HepG2 (cell line): ENCODE data around the gene MDFI. TPM values are rescaled to one million over a fixed set of nuclear protein-coding genes. Genes with fewer than 3 reads are reported as not detected.

ENCODE experiments used
- ATAC-seq: fragments of 200-7000 bp; cut with Tn5 transposase; 3 replicates; pipeline ENCODE4 v1.9.1; 2020; ENCODE audit warnings: mild to moderate bottlenecking, moderate library complexity
- BruUV-seq: library from RNA; stranded (reverse); fragments of 400-500 nt; replicated peaks from 2 replicates; lab custom pipeline; 2021; lab: Mats Ljungman, UMichigan
- CTCF ChIA-PET: fragments of 300-600 bp; formaldehyde crosslinking; extraction: SDS; loops from one replicate; lab custom pipeline; 2021; ENCODE audit warnings: low total read pairs, inconsistent platforms, low intra/inter-chr PET ratio; lab: Yijun Ruan, JAX
- POLR2A ChIA-PET: fragments of 350-600 bp; sonication (Branson Sonifier 250); formaldehyde crosslinking; loops from one replicate; lab custom pipeline; 2020; ENCODE audit warnings: antibody characterized with exemption, inconsistent platforms; lab: Yijun Ruan, JAX
- DNase-seq: peaks from one replicate; pipeline ENCODE4 v3.0.0-alpha.2; 2015; ENCODE audit warnings: low spot score
- FAIRE-seq: peaks from 3 replicates; lab custom pipeline; 2011; peaks lifted over from hg19 to GRCh38; lab: Jason Lieb, UNC
- H2AFZ ChIP-seq: one replicate; pipeline ENCODE4 v1.6.1; 2011; ENCODE audit warnings: low read length, inconsistent platforms
- H3K27ac ChIP-seq: fragments of 300-600 bp; 3 replicates; pipeline ENCODE4 v1.8.0; 2011; ENCODE audit warnings: mixed run types, mild to moderate bottlenecking, mixed read lengths, low read length, inconsistent platforms; ENCODE audit not compliant: insufficient read depth; ENCODE audit errors: extremely low read length
- H3K27me3 ChIP-seq, 2 experiments: fragments of 200-600 bp in 1 of 2; 2 replicates in 1 of 2; 3 replicates in 1 of 2; pipeline versions ENCODE4 v1.6.0 to v1.8.0; 2011; ENCODE audit warnings: low read length in 2 of 2, mild to moderate bottlenecking in 2 of 2, moderate library complexity in 2 of 2, inconsistent platforms in 1 of 2; ENCODE audit not compliant: insufficient read depth in 2 of 2, control insufficient read depth in 1 of 2
- H3K36me3 ChIP-seq, 2 experiments: fragments of 200-600 bp in 1 of 2; replicated peaks in 1 of 2; 2 replicates in 1 of 2; 3 replicates in 1 of 2; pipeline versions ENCODE4 v1.5.1 to v1.8.0; 2011; ENCODE audit warnings: low read length in 2 of 2, inconsistent platforms in 1 of 2; ENCODE audit not compliant: insufficient read depth in 2 of 2, control insufficient read depth in 1 of 2
- H3K4me1 ChIP-seq: 2 replicates; pipeline ENCODE4 v1.5.1; 2012; ENCODE audit warnings: low read length, inconsistent platforms; ENCODE audit not compliant: insufficient read depth
- H3K4me2 ChIP-seq: 2 replicates; pipeline ENCODE4 v1.6.0; 2011; ENCODE audit warnings: low read depth, low read length, inconsistent platforms
- H3K4me3 ChIP-seq, 3 experiments: fragments of 200-600 bp in 1 of 3; sonication (generic), shearing (Covaris generic) in 1 of 3; replicated peaks in 1 of 3; 2 replicates each; pipeline ENCODE4 v1.5.1; 2011 to 2016; ENCODE audit warnings: low read length in 3 of 3, inconsistent platforms in 2 of 3, low read depth in 2 of 3, mild to moderate bottlenecking in 2 of 3, control low read depth in 1 of 3, mixed read lengths in 1 of 3; ENCODE audit not compliant: insufficient read depth in 1 of 3
- H3K79me2 ChIP-seq: one replicate; pipeline ENCODE4 v1.6.1; 2011; ENCODE audit warnings: low read length, inconsistent platforms; ENCODE audit not compliant: insufficient read depth
- H3K9ac ChIP-seq: 2 replicates; pipeline ENCODE4 v1.6.0; 2011; ENCODE audit warnings: mild to moderate bottlenecking, low read depth, low read length, inconsistent platforms; ENCODE audit not compliant: insufficient read depth
- H3K9me3 ChIP-seq: 2 replicates; pipeline ENCODE4 v1.5.1; 2012; ENCODE audit warnings: mild to moderate bottlenecking, low read length
- H4K20me1 ChIP-seq: 2 replicates; pipeline ENCODE4 v1.6.0; 2011; ENCODE audit warnings: inconsistent platforms, mild to moderate bottlenecking, low read length, moderate library complexity; ENCODE audit not compliant: insufficient read depth
- E2F5 ChIP-seq: sonication (generic); formaldehyde crosslinking; conservative IDR thresholded peaks from 2 replicates; pipeline ENCODE4 v1.4.0; 2020; ENCODE audit warnings: missing genetic modification reagents
- EED ChIP-seq: sonication (generic); formaldehyde crosslinking; IDR thresholded peaks from 2 replicates; pipeline ENCODE4 v1.5.0; 2020; ENCODE audit warnings: mild to moderate bottlenecking, missing genetic modification reagents
- FOXO4 ChIP-seq: sonication (generic); formaldehyde crosslinking; conservative IDR thresholded peaks from 2 replicates; pipeline ENCODE4 v1.8.1; 2023; ENCODE audit warnings: missing genetic modification reagents
- HMGA1 ChIP-seq: sonication (generic); formaldehyde crosslinking; conservative IDR thresholded peaks from 2 replicates; pipeline ENCODE4 v1.4.0; 2020; ENCODE audit warnings: missing genetic modification reagents
- KAT8 ChIP-seq: IDR thresholded peaks from 2 replicates; pipeline ENCODE4 v1.6.1; 2016; ENCODE audit warnings: missing genetic modification reagents, missing compliant biosample characterization
- MZF1 ChIP-seq: sonication (generic); formaldehyde crosslinking; IDR thresholded peaks from 2 replicates; pipeline ENCODE4 v1.8.1; 2023; ENCODE audit warnings: mild to moderate bottlenecking, missing genetic modification reagents, borderline replicate concordance
- ZNF496 ChIP-seq: sonication (generic); formaldehyde crosslinking; IDR thresholded peaks from 2 replicates; pipeline ENCODE4 v1.8.1; 2023; ENCODE audit warnings: mild to moderate bottlenecking, moderate library complexity, missing genetic modification reagents; ENCODE audit not compliant: insufficient replicate concordance
- ZNF674 ChIP-seq: sonication (generic); formaldehyde crosslinking; IDR thresholded peaks from 2 replicates; pipeline ENCODE4 v1.5.0; 2020; ENCODE audit warnings: low read depth, mild to moderate bottlenecking, missing genetic modification reagents
- ZNF709 ChIP-seq: sonication (generic); formaldehyde crosslinking; IDR thresholded peaks from 2 replicates; pipeline ENCODE4 v1.5.0; 2020; ENCODE audit warnings: mild to moderate bottlenecking, missing genetic modification reagents
- WGBS: methylation state at CpG from one replicate; pipeline ENCODE4 v1.1.6; 2017; ENCODE audit warnings: low lambda C conversion rate; 5-methylcytosine and 5-hydroxymethylcytosine counted together
- in situ Hi-C: cut with HindIII; loops from 2 replicates; pipeline ENCODE4 v1.10.0; 2017; ENCODE audit warnings: low pct_unique_long_range_greater_than_20kb; ENCODE audit not compliant: extremely low pct_ligation_motif_present
- intact Hi-C: fragments of 100-400 bp; cut with micrococcal nuclease; formaldehyde crosslinking; loops from one replicate; pipeline ENCODE4 v1.10.0; 2022; ENCODE audit not compliant: unreplicated experiment
- polyA plus RNA-seq, 8 experiments: library from polyadenylated mRNA; depleted of rRNA in 3 of 8; stranded (reverse) in 7 of 8; unstranded in 1 of 8; fragments of >200 nt; fragmentation: Illumina TruSeq in 4 of 8; extraction: Trizol in 4 of 8; gene quantifications; 2 replicates each; pipeline versions ENCODE4 v1.2.1 to v1.2.3, GENCODE V29; 2011 to 2016; ENCODE audit warnings: low read depth in 4 of 8, missing spikeins in 1 of 8, mixed read lengths in 1 of 8; ENCODE audit not compliant: insufficient read depth in 1 of 8
- total RNA-seq, 5 experiments: library from RNA; depleted of rRNA; stranded (reverse); fragments of >200 nt; fragmentation: Illumina TruSeq; extraction: Trizol; gene quantifications; 2 replicates each; pipeline ENCODE4 v1.2.3, GENCODE V29; 2016; ENCODE audit warnings: low read depth in 1 of 5

Gene MDFI
- total and polyA plus RNA-seq, 2 of the 13 experiments (the other 11 are each of a cell fraction or from before 2014, with no cell fraction given) = 0.28 TPM; not detected in 1

DNA sequence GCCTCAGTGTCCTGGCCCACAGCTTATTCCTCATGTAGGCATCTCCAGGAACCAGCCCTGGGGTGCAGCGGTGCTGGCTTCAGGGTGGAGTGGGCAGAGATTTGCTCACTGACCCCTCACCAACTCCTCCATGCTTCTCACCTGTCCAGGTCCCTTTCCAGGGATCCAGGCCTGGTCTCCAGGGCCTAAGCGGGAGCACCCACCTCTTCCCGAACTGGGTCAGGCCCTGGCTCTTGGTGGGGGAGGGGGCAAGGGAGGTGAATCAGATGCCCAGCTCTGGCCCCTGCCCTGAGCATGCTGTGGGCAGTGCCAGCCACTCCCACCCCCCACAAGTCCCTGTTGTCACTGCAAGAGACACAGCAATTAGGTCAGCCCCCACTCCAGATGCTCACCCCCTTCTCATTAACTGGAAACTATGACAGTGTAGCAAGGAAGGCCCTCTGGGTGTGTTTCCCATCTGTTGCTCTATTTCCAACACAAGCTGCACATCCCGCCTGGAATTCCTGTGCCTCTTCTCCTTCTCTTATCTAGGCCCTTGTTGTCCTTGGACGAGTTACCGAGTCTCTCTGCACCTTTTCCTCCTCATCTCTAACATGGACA lies 37.0 kb downstream of the MDFI start:
- 32% methylated on average over 5 of the region's 6 CpGs for WGBS
- no peaks in the 10 kb centered on the region for H3K79me2 ChIP-seq
- no peak overlapping the region for H2AFZ ChIP-seq
- CTCF ChIA-PET = no interaction called here
- no peak overlapping the region for H3K27ac ChIP-seq
- H3K4me3 ChIP-seq = no peak overlapping the region
- POLR2A ChIA-PET = no interaction called here
- H3K27me3 ChIP-seq = peaks cover 10 to 78% of the 10 kb centered on the region in 2 experiments
- H3K4me1 ChIP-seq = peaks cover 9% of the 10 kb centered on the region
- H3K36me3 ChIP-seq = no peaks in the 10 kb centered on the region
- in situ Hi-C loops (no loop called here), intact Hi-C loops (no loop called here)
- H4K20me1 ChIP-seq = no peaks in the 10 kb centered on the region
- ATAC-seq (no peak), DNase-seq (no peak), FAIRE-seq (no peak)
- TF ChIP-seq KAT8 (no peak), ZNF674 (CRISPR knock-in tag) (no peak), ZNF496 (CRISPR knock-in tag) (no peak), HMGA1 (CRISPR knock-in tag) (no peak), FOXO4 (CRISPR knock-in tag) (0 out of 2 replicates have a peak, but pooled peaks have one; percentile 23), MZF1 (CRISPR knock-in tag) (no peak), ZNF709 (no peak), EED (CRISPR knock-in tag) (0 out of 2 replicates have a peak, but pooled peaks have one; percentile 31), E2F5 (CRISPR knock-in tag) (no peak)
- no peak overlapping the region for H3K4me2 ChIP-seq
- BruUV-seq = no TSS peak
- no peak overlapping the region for H3K9ac ChIP-seq
- no peaks in the 10 kb centered on the region for H3K9me3 ChIP-seq
